HepG2 (cell line): ENCODE results near the gene SREBF1. TPM values are rescaled to one million over a fixed set of nuclear protein-coding genes. Genes with fewer than 3 reads are reported as not detected.

Experiments used
- ATAC-seq: fragments of 200-7000 bp; cut with Tn5 transposase; 3 replicates; pipeline ENCODE4 v1.9.1; 2020; ENCODE audit warnings: mild to moderate bottlenecking, moderate library complexity
- BruUV-seq: library from RNA; stranded (reverse); fragments of 400-500 nt; replicated peaks from 2 replicates; lab custom pipeline; 2021; lab: Mats Ljungman, UMichigan
- CTCF ChIA-PET: fragments of 300-600 bp; formaldehyde crosslinking; extraction: SDS; loops from one replicate; lab custom pipeline; 2021; ENCODE audit warnings: low total read pairs, inconsistent platforms, low intra/inter-chr PET ratio; lab: Yijun Ruan, JAX
- POLR2A ChIA-PET: fragments of 350-600 bp; sonication (Branson Sonifier 250); formaldehyde crosslinking; loops from one replicate; lab custom pipeline; 2020; ENCODE audit warnings: antibody characterized with exemption, inconsistent platforms; lab: Yijun Ruan, JAX
- DNase-seq: peaks from one replicate; pipeline ENCODE4 v3.0.0-alpha.2; 2015; ENCODE audit warnings: low spot score
- FAIRE-seq: peaks from 3 replicates; lab custom pipeline; 2011; peaks lifted over from hg19 to GRCh38; lab: Jason Lieb, UNC
- H2AFZ ChIP-seq: one replicate; pipeline ENCODE4 v1.6.1; 2011; ENCODE audit warnings: low read length, inconsistent platforms
- H3K27ac ChIP-seq: fragments of 300-600 bp; 3 replicates; pipeline ENCODE4 v1.8.0; 2011; ENCODE audit warnings: mixed run types, mild to moderate bottlenecking, mixed read lengths, low read length, inconsistent platforms; ENCODE audit not compliant: insufficient read depth; ENCODE audit errors: extremely low read length
- H3K27me3 ChIP-seq, 2 experiments: fragments of 200-600 bp in 1 of 2; 2 replicates in 1 of 2; 3 replicates in 1 of 2; pipeline versions ENCODE4 v1.6.0 to v1.8.0; 2011; ENCODE audit warnings: low read length in 2 of 2, mild to moderate bottlenecking in 2 of 2, moderate library complexity in 2 of 2, inconsistent platforms in 1 of 2; ENCODE audit not compliant: insufficient read depth in 2 of 2, control insufficient read depth in 1 of 2
- H3K36me3 ChIP-seq, 2 experiments: fragments of 200-600 bp in 1 of 2; replicated peaks in 1 of 2; 2 replicates in 1 of 2; 3 replicates in 1 of 2; pipeline versions ENCODE4 v1.5.1 to v1.8.0; 2011; ENCODE audit warnings: low read length in 2 of 2, inconsistent platforms in 1 of 2; ENCODE audit not compliant: insufficient read depth in 2 of 2, control insufficient read depth in 1 of 2
- H3K4me1 ChIP-seq: 2 replicates; pipeline ENCODE4 v1.5.1; 2012; ENCODE audit warnings: low read length, inconsistent platforms; ENCODE audit not compliant: insufficient read depth
- H3K4me2 ChIP-seq: 2 replicates; pipeline ENCODE4 v1.6.0; 2011; ENCODE audit warnings: low read depth, low read length, inconsistent platforms
- H3K4me3 ChIP-seq, 3 experiments: fragments of 200-600 bp in 1 of 3; sonication (generic), shearing (Covaris generic) in 1 of 3; replicated peaks in 1 of 3; 2 replicates each; pipeline ENCODE4 v1.5.1; 2011 to 2016; ENCODE audit warnings: low read length in 3 of 3, inconsistent platforms in 2 of 3, low read depth in 2 of 3, mild to moderate bottlenecking in 2 of 3, control low read depth in 1 of 3, mixed read lengths in 1 of 3; ENCODE audit not compliant: insufficient read depth in 1 of 3
- H3K79me2 ChIP-seq: one replicate; pipeline ENCODE4 v1.6.1; 2011; ENCODE audit warnings: low read length, inconsistent platforms; ENCODE audit not compliant: insufficient read depth
- H3K9ac ChIP-seq: 2 replicates; pipeline ENCODE4 v1.6.0; 2011; ENCODE audit warnings: mild to moderate bottlenecking, low read depth, low read length, inconsistent platforms; ENCODE audit not compliant: insufficient read depth
- H3K9me3 ChIP-seq: 2 replicates; pipeline ENCODE4 v1.5.1; 2012; ENCODE audit warnings: mild to moderate bottlenecking, low read length
- H4K20me1 ChIP-seq: 2 replicates; pipeline ENCODE4 v1.6.0; 2011; ENCODE audit warnings: inconsistent platforms, mild to moderate bottlenecking, low read length, moderate library complexity; ENCODE audit not compliant: insufficient read depth
- ATF4 ChIP-seq, 2 experiments: fragments of 450-650 bp in 1 of 2; sonication (generic) in 1 of 2; formaldehyde crosslinking; IDR thresholded peaks; 2 replicates each; pipeline versions ENCODE4 v1.5.0 to v1.8.0; 2020 to 2022; ENCODE audit warnings: mild to moderate bottlenecking in 1 of 2, missing genetic modification reagents in 1 of 2
- JARID2 ChIP-seq: sonication (generic); formaldehyde crosslinking; IDR thresholded peaks from 2 replicates; pipeline ENCODE4 v1.8.1; 2023; ENCODE audit warnings: missing genetic modification reagents, inconsistent platforms; ENCODE audit not compliant: insufficient replicate concordance
- PRDM10 ChIP-seq: sonication (generic); formaldehyde crosslinking; IDR thresholded peaks from 2 replicates; pipeline ENCODE4 v1.4.0; 2020; ENCODE audit warnings: low read depth, missing genetic modification reagents
- SIX4 ChIP-seq: sonication (generic); formaldehyde crosslinking; IDR thresholded peaks from 2 replicates; pipeline ENCODE4 v1.4.0; 2020; ENCODE audit warnings: missing genetic modification reagents
- SUZ12 ChIP-seq: fragments of 150-350 bp; IDR thresholded peaks from 2 replicates; pipeline ENCODE4 v1.6.1; 2014; ENCODE audit warnings: low read depth, low read length
- THAP11 ChIP-seq: IDR thresholded peaks from 2 replicates; pipeline ENCODE4 v1.6.1; 2016; ENCODE audit warnings: missing biosample characterization, missing genetic modification reagents
- WGBS: methylation state at CpG from one replicate; pipeline ENCODE4 v1.1.6; 2017; ENCODE audit warnings: low lambda C conversion rate; 5-methylcytosine and 5-hydroxymethylcytosine counted together
- in situ Hi-C: cut with HindIII; loops from 2 replicates; pipeline ENCODE4 v1.10.0; 2017; ENCODE audit warnings: low pct_unique_long_range_greater_than_20kb; ENCODE audit not compliant: extremely low pct_ligation_motif_present
- intact Hi-C: fragments of 100-400 bp; cut with micrococcal nuclease; formaldehyde crosslinking; loops from one replicate; pipeline ENCODE4 v1.10.0; 2022; ENCODE audit not compliant: unreplicated experiment
- polyA plus RNA-seq, 8 experiments: library from polyadenylated mRNA; depleted of rRNA in 3 of 8; stranded (reverse) in 7 of 8; unstranded in 1 of 8; fragments of >200 nt; fragmentation: Illumina TruSeq in 4 of 8; extraction: Trizol in 4 of 8; gene quantifications; 2 replicates each; pipeline versions ENCODE4 v1.2.1 to v1.2.3, GENCODE V29; 2011 to 2016; ENCODE audit warnings: low read depth in 4 of 8, missing spikeins in 1 of 8, mixed read lengths in 1 of 8; ENCODE audit not compliant: insufficient read depth in 1 of 8
- total RNA-seq, 5 experiments: library from RNA; depleted of rRNA; stranded (reverse); fragments of >200 nt; fragmentation: Illumina TruSeq; extraction: Trizol; gene quantifications; 2 replicates each; pipeline ENCODE4 v1.2.3, GENCODE V29; 2016; ENCODE audit warnings: low read depth in 1 of 5
- TF ChIP-seq, protein P1 (sequence below): sonication (generic); formaldehyde crosslinking; IDR thresholded peaks from 2 replicates; pipeline ENCODE4 v1.4.0; 2020; ENCODE audit warnings: missing genetic modification reagents
- TF ChIP-seq, protein P2 (sequence below): sonication (generic); formaldehyde crosslinking; IDR thresholded peaks from 2 replicates; pipeline ENCODE4 v1.4.0; 2020; ENCODE audit warnings: missing genetic modification reagents, mild to moderate bottlenecking, borderline replicate concordance
- TF ChIP-seq, protein P3 (sequence below): sonication (generic); formaldehyde crosslinking; IDR thresholded peaks from 2 replicates; pipeline ENCODE4 v1.5.1; 2020; ENCODE audit warnings: mild to moderate bottlenecking, missing genetic modification reagents, borderline replicate concordance

The SREBF1 gene
- total and polyA plus RNA-seq, 2 of the 13 experiments (the other 11 are each of a cell fraction or from before 2014, with no cell fraction given): 34.3 to 38.0 TPM

- TF ChIP-seq, protein P1, sequence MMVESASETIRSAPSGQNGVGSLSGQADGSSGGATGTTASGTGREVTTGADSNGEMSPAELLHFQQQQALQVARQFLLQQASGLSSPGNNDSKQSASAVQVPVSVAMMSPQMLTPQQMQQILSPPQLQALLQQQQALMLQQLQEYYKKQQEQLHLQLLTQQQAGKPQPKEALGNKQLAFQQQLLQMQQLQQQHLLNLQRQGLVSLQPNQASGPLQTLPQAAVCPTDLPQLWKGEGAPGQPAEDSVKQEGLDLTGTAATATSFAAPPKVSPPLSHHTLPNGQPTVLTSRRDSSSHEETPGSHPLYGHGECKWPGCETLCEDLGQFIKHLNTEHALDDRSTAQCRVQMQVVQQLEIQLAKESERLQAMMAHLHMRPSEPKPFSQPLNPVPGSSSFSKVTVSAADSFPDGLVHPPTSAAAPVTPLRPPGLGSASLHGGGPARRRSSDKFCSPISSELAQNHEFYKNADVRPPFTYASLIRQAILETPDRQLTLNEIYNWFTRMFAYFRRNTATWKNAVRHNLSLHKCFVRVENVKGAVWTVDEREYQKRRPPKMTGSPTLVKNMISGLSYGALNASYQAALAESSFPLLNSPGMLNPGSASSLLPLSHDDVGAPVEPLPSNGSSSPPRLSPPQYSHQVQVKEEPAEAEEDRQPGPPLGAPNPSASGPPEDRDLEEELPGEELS (CRISPR knock-in tag): no peak
- TF ChIP-seq THAP11 (CRISPR knock-in tag) (no peak), SIX4 (CRISPR knock-in tag) (no peak), PRDM10 (CRISPR knock-in tag) (no peak)
Measured at GRCh38 chr17:17882082-17882581, 45.3 kb upstream of the SREBF1 start (continued).

GRCh38 chr17:17880577-17881196 lies 43.9 kb upstream of the SREBF1 start:
- BruUV-seq: no TSS peak
- H3K27me3 ChIP-seq: no peaks in the 10 kb centered on the region
- no peak overlapping the region for H2AFZ ChIP-seq
- CTCF ChIA-PET: no interaction called here
- H3K36me3 ChIP-seq: peaks cover 2 to 5% of the 10 kb centered on the region in 2 experiments; a peak in 2 of 5 replicates
- in situ Hi-C loops (no loop called here), intact Hi-C loops (no loop called here)
- H3K4me1 ChIP-seq: no peaks in the 10 kb centered on the region
- no peak overlapping the region for H3K4me3 ChIP-seq
- WGBS: 81% methylated on average over 8 of the region's 8 CpGs
- POLR2A ChIA-PET: no interaction called here
- H3K27ac ChIP-seq: no peak overlapping the region
- no peaks in the 10 kb centered on the region for H3K79me2 ChIP-seq
- ATAC-seq (no peak), FAIRE-seq (no peak), DNase-seq (no peak)
- H3K9ac ChIP-seq: no peak overlapping the region
- H3K4me2 ChIP-seq: no peak overlapping the region
- H4K20me1 ChIP-seq: 0 out of 2 replicates have a peak, but pooled peaks cover 3% of the 10 kb centered on the region
- no peaks in the 10 kb centered on the region for H3K9me3 ChIP-seq
- no peak for TF ChIP-seq SUZ12
- no peak for TF ChIP-seq JARID2
- TF ChIP-seq, protein P2, sequence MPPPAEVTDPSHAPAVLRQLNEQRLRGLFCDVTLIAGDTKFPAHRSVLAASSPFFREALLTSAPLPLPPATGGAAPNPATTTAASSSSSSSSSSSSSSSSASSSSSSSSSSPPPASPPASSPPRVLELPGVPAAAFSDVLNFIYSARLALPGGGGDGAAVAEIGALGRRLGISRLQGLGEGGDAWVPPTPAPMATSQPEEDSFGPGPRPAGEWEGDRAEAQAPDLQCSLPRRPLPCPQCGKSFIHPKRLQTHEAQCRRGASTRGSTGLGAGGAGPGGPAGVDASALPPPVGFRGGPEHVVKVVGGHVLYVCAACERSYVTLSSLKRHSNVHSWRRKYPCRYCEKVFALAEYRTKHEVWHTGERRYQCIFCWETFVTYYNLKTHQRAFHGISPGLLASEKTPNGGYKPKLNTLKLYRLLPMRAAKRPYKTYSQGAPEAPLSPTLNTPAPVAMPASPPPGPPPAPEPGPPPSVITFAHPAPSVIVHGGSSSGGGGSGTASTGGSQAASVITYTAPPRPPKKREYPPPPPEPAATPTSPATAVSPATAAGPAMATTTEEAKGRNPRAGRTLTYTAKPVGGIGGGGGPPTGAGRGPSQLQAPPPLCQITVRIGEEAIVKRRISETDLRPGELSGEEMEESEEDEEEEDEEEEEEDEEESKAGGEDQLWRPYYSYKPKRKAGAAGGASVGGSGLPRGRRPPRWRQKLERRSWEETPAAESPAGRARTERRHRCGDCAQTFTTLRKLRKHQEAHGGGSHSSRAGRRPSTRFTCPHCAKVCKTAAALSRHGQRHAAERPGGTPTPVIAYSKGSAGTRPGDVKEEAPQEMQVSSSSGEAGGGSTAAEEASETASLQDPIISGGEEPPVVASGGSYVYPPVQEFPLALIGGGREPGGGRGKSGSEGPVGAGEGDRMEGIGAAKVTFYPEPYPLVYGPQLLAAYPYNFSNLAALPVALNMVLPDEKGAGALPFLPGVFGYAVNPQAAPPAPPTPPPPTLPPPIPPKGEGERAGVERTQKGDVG: no peak
- no peak for TF ChIP-seq ATF4 (CRISPR knock-in tag; IDR thresholded peaks at IDR 0.05)
- TF ChIP-seq, protein P3, sequence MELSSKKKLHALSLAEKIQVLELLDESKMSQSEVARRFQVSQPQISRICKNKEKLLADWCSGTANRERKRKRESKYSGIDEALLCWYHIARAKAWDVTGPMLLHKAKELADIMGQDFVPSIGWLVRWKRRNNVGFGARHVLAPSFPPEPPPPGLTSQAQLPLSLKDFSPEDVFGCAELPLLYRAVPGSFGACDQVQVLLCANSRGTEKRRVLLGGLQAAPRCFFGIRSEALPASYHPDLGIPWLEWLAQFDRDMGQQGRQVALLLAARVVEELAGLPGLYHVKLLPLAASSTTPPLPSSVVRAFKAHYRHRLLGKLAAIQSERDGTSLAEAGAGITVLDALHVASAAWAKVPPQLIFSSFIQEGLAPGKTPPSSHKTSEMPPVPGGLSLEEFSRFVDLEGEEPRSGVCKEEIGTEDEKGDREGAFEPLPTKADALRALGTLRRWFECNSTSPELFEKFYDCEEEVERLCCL: no peak
